Ovary (tissue), 9 donors: ENCODE measurements around the gene BOLA2B. TPM values are rescaled to one million over a fixed set of nuclear protein-coding genes. Genes with fewer than 3 reads are reported as not detected.

ENCODE experiments used
- DNase-seq, 5 donors: peaks; one replicate each; pipeline ENCODE4 v3.0.0-alpha.2; 2019 to 2020
- H3K27ac ChIP-seq, 2 donors: fragments of 200-600 bp; one replicate each; pipeline versions ENCODE4 v1.5.1 to v1.8.0; 2019 to 2022
- H3K27me3 ChIP-seq: fragments of 200-600 bp; one replicate; pipeline ENCODE4 v1.8.0; 2022
- H3K36me3 ChIP-seq: fragments of 200-600 bp; sonication (generic); one replicate; pipeline ENCODE4 v1.5.1; 2019
- H3K4me1 ChIP-seq: one replicate; pipeline ENCODE4 v1.8.1; 2013; ENCODE audit warnings: mild to moderate bottlenecking, moderate library complexity; ENCODE audit not compliant: insufficient read depth
- H3K4me3 ChIP-seq: fragments of 200-600 bp; sonication (generic); one replicate; pipeline ENCODE4 v1.5.1; 2017
- H3K9me3 ChIP-seq, 2 donors: fragments of 200-600 bp in 1 of 2; sonication (generic) in 1 of 2; one replicate each; pipeline versions ENCODE4 v1.5.1 to v1.8.1; 2013 to 2019; ENCODE audit warnings: mild to moderate bottlenecking in 1 of 2, moderate library complexity in 1 of 2
- EP300 ChIP-seq: sonication (generic); formaldehyde crosslinking; IDR thresholded peaks from one replicate; pipeline ENCODE4 v1.6.1; 2017; ENCODE audit warnings: antibody characterized with exemption
- POLR2A ChIP-seq: fragments of 450-650 bp; IDR thresholded peaks from one replicate; pipeline ENCODE4 v1.6.1; 2017; ENCODE audit warnings: antibody characterized with exemption, mild to moderate bottlenecking, moderate library complexity
- WGBS, 3 donors: extraction: QIAGEN DNeasy Blood & Tissue Kit in 1 of 3; methylation state at CpG; one replicate each; pipeline versions ENCODE4 v1.1.5 to v1.1.7; 2013 to 2017; 5-methylcytosine and 5-hydroxymethylcytosine counted together
- intact Hi-C, 4 donors: fragments of 100-400 bp; cut with DNase I; formaldehyde crosslinking; loops; one replicate each; pipeline versions ENCODE4 v1.11.0 to v1.15.1; 2022 to 2023
- polyA plus RNA-seq, 2 donors: library from polyadenylated mRNA; stranded (reverse); fragments of 200-250 nt in 1 of 2; fragments of 350-450 nt in 1 of 2; fragmentation: Illumina TruSeq in 1 of 2; extraction: RNeasy Lipid Tissue Mini Kit (QIAGEN cat#74804) in 1 of 2; gene quantifications; one replicate each; pipeline ENCODE4 v1.2.3, GENCODE V29; 2013 to 2014
- total RNA-seq, 7 donors: library from RNA; depleted of rRNA in 2 of 7; stranded (reverse); fragments of >200 nt in 2 of 7; fragmentation: NEBNext Ultra II Directional in 3 of 7; extraction: Animal tissue kit (Norgen Biotek cat#: 25700) in 3 of 7; gene quantifications; one replicate each; pipeline versions ENCODE4 v1.1.0 to v1.2.4, GENCODE V29; 2016 to 2023
- TF ChIP-seq, protein P1 (sequence below), 3 donors: fragments of 450-650 bp in 2 of 3; fragments of 200-600 bp in 1 of 3; IDR thresholded peaks; one replicate each; pipeline versions ENCODE4 v1.5.1 to v1.8.0; 2016 to 2022; ENCODE audit warnings: antibody characterized with exemption in 3 of 3, mild to moderate bottlenecking in 1 of 3
- donor health status: DM: no; HTN: no; CAD: no; lungs with moderate emphysema.
- donor health status: DM: no; HTN: no; CAD: no.
- donor health status: Bipolar disorder and iron deficiency.
- donor health status: DM: yes; HTN: yes; CAD: no.
- donor health status: DM: no; HTN: no; CAD: no.
- donor health status: DM: yes; HTN: yes; CAD: no.

The BOLA2B gene
- total and polyA plus RNA-seq, 9 donors: 10.0 to 106 (median 40.1) TPM

DNA sequence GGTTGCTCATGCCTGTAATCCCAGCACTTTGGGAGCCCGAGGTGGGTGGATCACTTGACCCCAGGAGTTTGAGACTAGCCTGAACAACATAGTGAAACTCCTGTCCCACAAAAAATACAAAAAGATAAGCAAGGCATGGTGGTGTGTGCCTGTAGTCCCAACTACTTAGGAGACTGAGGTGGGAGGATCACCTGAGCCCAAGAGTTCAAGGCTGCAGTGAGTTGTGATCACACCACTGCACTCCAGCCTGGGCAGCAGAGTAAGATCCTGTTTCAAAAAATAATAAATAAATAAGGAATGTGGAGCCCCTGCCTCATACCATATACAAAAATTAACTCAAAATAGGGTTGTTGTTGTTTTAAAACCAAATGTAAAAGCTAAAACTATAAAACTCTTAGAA, 36.3 kb downstream of the BOLA2B start:
- Histone ChIP-seq H3K9me3 (no peaks in the 10 kb centered on the region), H3K27ac (no peak overlapping the region), H3K36me3 (no peaks in the 10 kb centered on the region), H3K4me3 (no peak overlapping the region), H3K4me1 (no peaks in the 10 kb centered on the region), H3K27me3 (no peaks in the 10 kb centered on the region)
- 56 to 71% (median 64%) methylated on average over 1 of the region's 1 CpG for WGBS, 3 donors
- intact Hi-C loops: no loop called here
- TF ChIP-seq EP300: no peak
- no peak for TF ChIP-seq POLR2A
- TF ChIP-seq, protein P1, sequence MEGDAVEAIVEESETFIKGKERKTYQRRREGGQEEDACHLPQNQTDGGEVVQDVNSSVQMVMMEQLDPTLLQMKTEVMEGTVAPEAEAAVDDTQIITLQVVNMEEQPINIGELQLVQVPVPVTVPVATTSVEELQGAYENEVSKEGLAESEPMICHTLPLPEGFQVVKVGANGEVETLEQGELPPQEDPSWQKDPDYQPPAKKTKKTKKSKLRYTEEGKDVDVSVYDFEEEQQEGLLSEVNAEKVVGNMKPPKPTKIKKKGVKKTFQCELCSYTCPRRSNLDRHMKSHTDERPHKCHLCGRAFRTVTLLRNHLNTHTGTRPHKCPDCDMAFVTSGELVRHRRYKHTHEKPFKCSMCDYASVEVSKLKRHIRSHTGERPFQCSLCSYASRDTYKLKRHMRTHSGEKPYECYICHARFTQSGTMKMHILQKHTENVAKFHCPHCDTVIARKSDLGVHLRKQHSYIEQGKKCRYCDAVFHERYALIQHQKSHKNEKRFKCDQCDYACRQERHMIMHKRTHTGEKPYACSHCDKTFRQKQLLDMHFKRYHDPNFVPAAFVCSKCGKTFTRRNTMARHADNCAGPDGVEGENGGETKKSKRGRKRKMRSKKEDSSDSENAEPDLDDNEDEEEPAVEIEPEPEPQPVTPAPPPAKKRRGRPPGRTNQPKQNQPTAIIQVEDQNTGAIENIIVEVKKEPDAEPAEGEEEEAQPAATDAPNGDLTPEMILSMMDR (IDR thresholded peaks at IDR 0.05): no peak
- DNase-seq: no peak

DNA sequence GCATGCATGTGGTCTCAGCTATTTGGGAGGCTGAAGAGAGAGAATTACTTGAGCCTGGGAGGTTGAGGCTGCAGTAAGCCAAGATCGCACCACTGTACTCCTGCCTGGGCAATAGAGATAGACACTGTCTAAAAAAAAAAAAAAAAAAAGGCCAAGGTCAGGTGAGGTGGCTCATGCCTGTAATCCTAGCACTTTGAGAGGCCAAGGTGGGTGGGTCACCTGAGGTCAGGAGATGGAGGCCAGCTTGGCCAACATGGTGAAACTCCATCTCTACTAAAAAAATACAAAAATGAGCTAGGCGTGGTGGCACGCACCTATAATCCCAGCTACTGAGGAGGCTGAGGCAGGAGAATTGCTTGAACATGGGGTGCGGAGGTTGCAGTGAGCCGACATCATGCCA, 38.3 kb downstream of the BOLA2B start:
- intact Hi-C loops: no loop called here
- TF ChIP-seq EP300 (no peak), POLR2A (no peak)
- TF ChIP-seq, protein P1 (IDR thresholded peaks at IDR 0.05): no peak
- Histone ChIP-seq H3K4me3 (no peak overlapping the region), H3K9me3 (no peaks in the 10 kb centered on the region), H3K27ac (no peak overlapping the region), H3K36me3 (no peaks in the 10 kb centered on the region), H3K27me3 (no peaks in the 10 kb centered on the region), H3K4me1 (no peaks in the 10 kb centered on the region)
- DNase-seq: no peak
- 93 to 94% (median 93%) methylated on average over 5 of the region's 5 CpGs for WGBS, 3 donors

DNA sequence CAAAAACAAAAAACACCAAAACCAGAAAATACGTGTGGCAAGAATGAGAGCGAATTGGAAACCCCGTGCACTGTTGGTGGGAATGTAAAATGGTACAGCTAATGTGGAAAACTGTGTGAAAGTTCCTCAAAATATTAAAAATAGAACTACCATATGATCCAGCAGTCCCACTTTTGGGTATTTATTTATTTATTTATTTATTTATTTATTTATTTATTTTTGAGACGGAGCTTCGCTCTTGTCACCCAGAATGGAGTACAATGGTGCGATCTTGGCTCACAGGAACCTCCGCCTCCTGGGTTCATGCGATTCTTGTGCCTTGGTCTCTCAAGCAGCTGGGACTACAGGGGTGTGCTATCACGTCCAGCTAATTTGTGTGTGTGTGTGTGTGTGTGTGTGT, 40.9 kb downstream of the BOLA2B start:
- H3K36me3 ChIP-seq: no peaks in the 10 kb centered on the region
- TF ChIP-seq EP300 (no peak), POLR2A (no peak)
- TF ChIP-seq, protein P1 (IDR thresholded peaks at IDR 0.05): no peak
- no peak overlapping the region for H3K27ac ChIP-seq
- no peaks in the 10 kb centered on the region for H3K9me3 ChIP-seq
- intact Hi-C loops: no loop called here
- 91 to 97% (median 94%) methylated on average over 9 of the region's 9 CpGs for WGBS, 3 donors
- H3K4me1 ChIP-seq: no peaks in the 10 kb centered on the region
- H3K27me3 ChIP-seq: no peaks in the 10 kb centered on the region
- no peak for DNase-seq
- H3K4me3 ChIP-seq: no peak overlapping the region

DNA sequence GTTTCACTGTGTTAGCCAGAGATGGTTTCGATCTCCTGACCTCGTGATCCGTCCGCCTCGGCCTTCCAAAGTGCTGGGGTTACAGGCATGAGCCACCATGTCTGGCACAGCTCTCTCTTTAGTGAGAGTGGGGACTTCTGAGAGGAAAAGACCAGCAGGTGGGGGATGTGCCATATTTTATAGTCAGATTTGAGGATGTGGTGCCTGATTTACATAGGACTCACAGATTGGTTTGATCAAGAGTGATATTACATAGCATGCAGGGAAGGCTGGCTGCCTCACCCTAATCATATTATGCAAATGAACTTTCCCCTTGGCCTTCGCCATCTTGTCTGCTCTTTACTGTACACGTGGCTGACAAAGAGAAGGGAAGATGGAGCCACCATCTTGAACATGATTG, 42.4 kb downstream of the BOLA2B start:
- TF ChIP-seq POLR2A: no peak
- no peak for TF ChIP-seq EP300
- TF ChIP-seq, protein P1 (IDR thresholded peaks at IDR 0.05): no peak
- H3K27ac ChIP-seq: no peak overlapping the region
- H3K27me3 ChIP-seq: no peaks in the 10 kb centered on the region
- H3K9me3 ChIP-seq: no peaks in the 10 kb centered on the region
- DNase-seq: no peak
- no peaks in the 10 kb centered on the region for H3K4me1 ChIP-seq
- no peaks in the 10 kb centered on the region for H3K36me3 ChIP-seq
- intact Hi-C loops: no loop called here
- WGBS, 3 donors: 85 to 91% (median 87%) methylated on average over 7 of the region's 7 CpGs
- no peak overlapping the region for H3K4me3 ChIP-seq
